ENCODE results near the gene ANKDD1A. TPM values are rescaled to one million over a fixed set of nuclear protein-coding genes. Genes with fewer than 3 reads are reported as not detected.

Gene ANKDD1A
- total RNA-seq, 1 donor from 2014 or later = 2.6 TPM

DNA sequence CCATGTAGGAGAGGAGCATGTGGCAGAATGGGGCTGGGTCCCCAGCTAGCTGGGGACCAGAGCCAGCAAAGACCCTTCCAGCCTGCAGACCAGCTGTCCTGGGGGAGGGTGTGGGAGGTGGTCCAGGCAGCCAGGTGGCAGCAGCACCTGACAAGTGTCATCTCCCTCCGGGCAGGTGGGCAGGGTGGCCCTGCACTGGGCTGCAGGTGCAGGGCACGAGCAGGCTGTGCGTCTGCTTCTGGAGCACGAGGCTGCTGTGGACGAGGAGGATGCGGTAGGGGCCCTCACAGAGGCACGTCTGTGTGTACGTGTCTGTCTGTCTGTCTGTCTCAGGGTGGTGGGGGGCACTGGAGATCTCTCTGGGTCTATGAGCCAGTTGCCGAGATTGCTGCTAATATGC, 5.5 kb downstream of the ANKDD1A start:
- intact Hi-C loops (cut with micrococcal nuclease) = no loop called here

DNA sequence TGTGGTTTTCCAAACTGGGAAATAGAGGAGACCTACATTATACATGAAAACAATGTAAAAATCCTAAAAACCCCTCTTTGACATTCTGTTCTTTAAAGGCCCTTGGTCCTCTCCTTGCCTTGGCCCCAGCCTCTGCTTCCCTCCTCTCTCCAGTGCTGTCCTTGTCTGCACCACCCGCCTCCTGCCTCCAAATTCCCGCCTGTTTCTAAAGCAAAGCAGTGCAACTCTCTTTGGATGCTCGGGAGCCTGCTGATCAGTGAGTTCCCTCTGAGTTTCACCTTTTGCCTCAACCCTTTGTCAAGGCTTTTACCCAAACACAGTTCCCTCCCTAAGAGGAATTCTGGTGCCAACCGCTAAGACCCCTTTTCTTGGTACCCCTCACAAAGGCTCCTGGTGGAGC, 8.0 kb downstream of the ANKDD1A start:
- intact Hi-C loops (cut with micrococcal nuclease) = no loop called here

DNA sequence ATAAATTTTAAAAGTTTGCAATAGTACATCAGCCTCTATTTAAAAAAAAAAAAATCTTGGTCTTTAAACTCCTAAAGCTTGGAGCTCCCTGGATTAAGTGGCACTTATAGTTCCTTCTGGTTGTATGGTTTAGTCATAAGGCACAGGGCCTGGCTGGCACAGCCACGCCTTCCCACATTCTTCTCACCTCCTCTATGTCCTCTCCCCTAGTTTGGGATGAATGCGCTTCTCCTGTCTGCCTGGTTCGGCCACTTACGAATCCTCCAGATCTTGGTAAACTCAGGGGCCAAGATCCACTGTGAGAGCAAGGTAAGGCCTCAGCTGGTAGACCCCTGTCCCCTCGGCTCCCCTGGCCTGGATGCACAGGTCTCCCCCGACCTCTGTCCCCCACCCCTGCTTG, 10.0 kb downstream of the ANKDD1A start:
- intact Hi-C loops (cut with micrococcal nuclease) = no loop called here

DNA sequence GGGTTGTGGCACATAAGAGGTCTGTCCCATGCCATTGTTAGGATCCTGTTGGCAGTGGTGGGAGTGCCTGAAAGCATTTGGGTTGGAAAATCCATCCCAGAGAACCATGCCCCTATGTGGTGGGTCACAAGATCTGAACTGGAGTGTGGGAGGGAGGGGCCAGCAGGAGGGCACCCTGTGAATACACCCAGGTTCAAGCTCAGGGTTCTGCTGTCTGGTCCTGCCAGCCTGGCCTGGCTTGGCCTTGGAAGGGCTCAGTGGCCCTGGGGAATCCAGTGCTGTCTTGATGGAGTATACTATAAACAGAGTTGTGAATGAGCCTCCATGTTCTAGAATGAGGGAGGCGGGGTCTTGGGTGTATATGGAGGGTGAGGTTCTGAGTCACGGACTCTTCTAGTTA, 11.8 kb downstream of the ANKDD1A start:
- intact Hi-C loops (cut with micrococcal nuclease) = no loop called here

DNA sequence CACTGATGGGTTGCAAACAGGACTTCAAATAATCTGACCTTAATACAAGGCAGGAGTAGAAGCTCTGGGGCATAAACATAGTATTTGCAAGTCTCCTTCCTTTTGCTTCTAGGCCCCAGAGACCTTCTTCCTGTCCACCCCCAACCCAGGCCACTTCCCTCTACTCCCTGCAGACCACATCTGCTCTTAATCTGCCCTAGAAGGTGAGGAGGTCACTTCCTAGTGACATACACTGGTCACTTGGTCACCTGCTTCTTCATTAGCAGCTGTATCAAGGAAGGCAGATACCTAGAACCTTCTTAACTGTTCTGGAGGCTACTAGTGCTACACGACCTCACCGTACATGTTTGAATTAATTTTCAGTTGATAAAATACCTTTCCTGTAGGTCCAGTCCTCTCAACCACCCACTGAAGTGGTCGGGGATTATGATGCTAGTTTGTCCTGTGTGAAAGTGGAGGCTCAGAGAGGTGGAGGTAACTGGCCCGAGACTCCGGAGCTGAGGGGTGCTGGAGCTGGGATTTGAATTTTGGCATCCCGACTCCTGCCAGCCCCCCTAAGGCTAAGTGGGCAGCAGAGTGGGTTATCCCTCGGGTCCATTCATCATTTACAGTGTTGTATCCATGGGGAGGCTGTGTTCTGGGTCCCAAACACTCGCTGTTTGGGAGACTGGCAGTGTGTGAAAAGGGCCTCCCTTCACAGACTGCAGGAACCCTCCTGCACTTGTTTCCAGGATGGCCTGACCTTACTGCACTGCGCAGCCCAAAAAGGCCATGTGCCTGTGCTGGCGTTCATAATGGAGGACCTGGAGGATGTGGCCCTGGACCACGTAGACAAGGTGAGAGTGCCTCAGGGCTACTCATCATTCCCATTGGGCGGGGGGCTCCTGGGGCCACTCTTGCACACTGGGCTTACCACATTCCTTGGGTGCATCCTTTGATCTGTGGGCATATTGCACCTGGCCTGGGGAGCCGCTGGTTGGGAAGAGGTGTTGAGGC, 13.9 kb downstream of the ANKDD1A start:
- intact Hi-C loops (cut with micrococcal nuclease) = no loop called here

DNA sequence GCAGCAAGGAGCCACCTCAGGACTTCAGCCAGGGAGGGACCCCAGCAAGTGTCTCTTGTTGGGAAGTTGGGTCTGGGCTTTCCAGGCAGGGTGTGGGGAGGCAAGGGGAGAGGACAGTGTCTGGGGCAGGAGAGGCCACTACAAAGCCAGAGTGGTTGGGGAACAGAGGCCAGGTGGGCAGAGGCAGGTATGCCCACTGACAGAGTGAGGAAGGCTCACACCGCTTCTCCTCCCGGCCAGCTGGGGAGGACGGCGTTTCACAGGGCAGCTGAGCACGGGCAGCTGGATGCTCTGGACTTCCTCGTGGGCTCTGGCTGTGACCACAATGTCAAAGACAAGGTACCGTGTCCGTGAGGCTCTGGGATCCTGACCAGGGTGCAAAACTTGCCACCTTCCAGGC, 15.0 kb downstream of the ANKDD1A start:
- intact Hi-C loops (cut with micrococcal nuclease) = no loop called here

DNA sequence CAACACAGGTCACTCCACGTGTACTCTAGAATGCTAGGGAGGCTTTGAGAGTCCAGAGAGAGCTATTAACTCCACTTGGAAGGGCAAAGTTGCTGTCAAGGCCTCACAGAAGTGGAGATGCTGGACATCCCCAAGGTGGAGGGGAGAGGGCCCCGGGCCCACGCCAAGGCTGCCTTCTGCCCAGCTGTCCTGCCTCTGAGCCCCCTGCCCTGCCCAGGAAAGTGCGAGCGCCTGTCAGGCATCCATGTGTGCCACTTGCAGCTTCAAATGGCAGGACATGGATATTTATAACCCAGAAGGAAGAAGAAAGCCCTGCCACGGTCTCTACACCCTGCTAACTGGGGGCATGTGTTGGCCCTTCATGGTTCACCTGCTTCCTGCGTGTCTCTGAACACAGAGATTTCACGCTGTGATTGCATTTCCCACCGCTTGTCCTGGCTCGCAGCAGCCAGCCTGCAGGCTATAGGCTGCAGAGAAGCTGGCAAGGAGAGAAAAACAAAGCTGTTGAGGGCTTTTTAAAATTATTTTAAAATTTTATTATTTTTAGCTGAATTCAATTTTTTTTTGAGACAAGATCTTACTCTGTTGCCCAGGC, 17.0 kb downstream of the ANKDD1A start:
- intact Hi-C loops (cut with micrococcal nuclease) = no loop called here

DNA sequence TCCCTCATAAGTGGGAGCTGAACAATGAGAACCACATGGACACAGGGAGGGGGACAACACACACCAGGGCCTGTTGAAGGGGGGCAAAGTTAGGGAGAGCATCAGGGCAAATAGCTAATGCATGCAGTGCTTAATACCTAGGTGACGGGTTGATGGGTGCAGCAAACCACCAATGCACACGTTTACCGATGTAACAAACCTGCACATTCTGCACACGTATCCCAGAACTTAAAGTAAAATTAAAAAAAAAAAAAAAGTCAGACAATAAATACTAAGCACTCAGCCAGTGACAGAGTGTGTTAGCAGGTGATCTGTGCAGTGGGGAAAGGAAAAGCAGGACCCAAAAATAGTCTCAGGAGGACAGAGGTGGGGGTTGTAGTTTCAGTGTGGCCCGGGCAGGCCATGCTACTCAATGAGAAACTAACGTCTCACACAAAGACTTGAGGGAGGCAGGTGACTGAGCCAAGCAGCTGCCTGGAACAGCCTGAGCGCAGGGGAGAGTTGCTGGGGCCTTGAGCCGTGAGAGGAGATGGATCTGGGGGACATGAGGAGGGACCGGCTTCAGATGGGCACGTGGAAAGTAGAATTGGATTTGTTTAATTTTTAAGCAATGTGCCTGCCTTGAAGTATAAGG, 18.4 kb downstream of the ANKDD1A start:
- intact Hi-C loops (cut with micrococcal nuclease) = no loop called here

DNA sequence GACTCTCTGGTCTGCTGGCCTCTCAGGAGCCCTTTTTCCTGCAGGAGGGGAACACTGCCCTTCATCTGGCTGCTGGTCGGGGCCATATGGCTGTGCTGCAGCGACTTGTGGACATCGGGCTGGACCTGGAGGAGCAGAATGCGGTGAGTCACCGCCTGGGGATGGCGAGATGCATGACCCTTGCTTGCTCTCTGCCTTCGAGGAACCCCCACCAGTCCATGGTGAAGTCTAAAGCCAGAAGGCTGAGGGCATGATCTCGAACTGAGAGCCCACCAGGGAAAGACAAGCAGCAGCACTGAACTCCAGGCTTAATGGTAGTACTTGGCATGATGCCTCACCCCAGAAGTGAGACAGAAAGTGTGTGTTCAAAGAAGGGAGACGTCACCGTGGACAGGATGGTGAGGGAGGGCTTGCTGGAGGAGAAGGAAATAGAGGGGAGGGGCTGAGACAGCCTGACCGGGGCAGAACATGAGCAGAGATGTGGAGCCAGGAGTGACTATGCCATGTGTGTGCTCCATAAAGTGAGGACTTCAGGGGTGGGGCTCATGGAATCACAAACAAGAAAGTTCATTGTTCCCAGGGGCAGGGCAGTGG, 19.2 kb downstream of the ANKDD1A start:
- intact Hi-C loops (cut with micrococcal nuclease) = no loop called here

DNA sequence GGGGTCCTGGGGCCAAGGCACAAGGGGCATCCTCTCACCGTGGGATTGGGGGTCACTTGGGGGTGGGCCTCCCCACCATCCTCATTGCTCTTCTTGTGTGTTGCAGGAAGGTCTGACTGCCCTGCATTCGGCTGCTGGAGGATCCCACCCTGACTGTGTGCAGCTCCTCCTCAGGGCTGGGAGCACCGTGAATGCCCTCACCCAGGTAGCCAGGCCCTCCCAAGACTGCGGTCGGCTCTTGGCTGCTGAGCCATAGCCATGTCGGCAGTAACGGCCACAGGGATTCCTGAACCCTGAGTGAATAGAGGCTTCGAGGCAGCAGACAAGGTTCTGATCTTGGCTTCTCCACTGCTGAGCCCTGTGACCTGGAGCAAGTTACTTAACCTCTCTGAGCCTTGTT, 19.7 kb downstream of the ANKDD1A start:
- intact Hi-C loops (cut with micrococcal nuclease) = no loop called here

DNA sequence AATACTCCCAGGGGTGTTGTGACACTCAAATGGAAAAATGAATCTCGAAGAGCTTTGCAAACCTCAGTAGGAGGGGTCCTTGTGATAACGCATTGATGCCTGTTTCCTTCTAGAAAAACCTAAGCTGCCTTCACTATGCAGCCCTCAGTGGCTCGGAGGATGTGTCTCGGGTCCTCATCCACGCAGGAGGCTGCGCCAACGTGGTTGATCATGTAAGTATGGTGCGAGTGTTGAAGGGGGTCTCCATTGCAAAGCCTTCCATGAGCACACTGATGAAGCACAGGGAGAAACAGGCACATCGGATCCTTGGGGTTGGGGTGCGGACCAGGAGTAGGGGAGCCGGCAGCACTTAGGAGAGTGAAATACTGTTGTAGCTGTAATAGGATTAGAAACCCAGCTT, 22.3 kb downstream of the ANKDD1A start:
- intact Hi-C loops (cut with micrococcal nuclease) = no loop called here

DNA sequence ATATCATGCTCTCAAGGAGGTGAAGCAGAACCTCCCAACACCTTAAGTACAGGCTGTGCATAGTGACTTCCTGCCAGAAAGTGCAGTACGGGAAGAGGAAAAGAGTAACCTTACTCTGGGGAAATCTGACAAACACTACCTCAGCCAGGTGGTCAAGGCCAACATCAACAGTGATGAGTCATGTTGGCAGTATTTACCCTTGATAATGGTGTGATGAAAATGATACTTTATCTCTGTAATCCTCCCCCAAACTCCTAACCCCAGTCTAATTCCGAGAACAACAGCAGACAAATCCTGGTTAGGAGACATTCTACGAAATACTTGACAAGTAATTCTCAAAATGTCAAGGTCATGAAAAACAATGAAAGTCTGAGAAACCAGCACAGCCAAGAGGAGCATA, 26.5 kb downstream of the ANKDD1A start:
- intact Hi-C loops (cut with micrococcal nuclease) = no loop called here

DNA sequence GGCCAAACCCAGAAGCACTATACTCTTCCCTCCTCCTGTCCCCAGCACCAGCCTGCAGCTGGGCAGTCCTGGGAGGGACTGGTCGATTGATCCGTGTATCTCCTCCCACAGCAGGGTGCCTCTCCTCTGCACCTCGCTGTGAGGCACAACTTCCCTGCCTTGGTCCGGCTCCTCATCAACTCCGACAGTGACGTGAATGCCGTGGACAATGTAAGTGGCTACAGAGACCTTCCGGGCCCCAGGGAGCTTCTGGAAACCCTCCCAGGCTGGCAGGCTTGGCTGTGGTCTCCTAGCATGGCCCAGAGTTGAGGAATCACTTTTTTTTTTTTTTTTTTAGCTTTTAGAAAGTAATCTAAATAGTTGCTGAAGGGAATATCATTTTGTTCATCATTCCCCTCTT, 30.7 kb downstream of the ANKDD1A start:
- intact Hi-C loops (cut with micrococcal nuclease) = no loop called here

DNA sequence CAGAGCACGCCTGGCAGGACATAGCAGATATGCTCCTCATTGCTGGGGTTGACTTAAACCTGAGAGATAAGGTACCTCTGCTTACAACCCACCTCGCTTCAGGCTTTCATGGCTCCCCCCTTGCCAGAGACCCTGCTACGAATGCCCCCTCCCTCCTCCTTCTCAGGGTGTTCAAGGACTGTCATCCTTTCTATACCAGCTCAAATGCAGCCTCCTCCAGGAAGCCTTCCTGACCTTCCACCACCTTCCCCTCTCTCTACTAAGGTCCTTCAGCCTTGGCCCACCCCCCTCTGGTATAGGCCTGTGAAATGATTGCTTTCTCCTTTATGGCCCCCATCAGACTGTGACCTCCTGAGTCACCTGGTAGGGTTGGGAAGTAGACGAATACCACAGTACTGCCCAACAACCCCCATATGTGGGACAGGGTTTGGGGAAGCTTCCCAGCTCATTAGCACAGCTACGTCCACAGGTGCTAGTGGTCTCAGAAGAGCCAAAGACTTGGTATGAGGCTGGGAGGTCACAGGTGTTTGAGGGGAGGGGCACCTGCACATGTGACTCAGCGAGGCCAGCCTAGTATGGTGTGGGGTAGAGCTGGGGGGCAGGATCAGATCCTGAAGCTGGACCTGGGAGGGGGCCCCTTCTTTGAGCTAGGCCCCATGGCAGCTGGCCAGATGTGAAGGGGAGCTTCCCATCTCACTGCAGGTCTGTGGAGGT, 32.0 kb downstream of the ANKDD1A start:
- intact Hi-C loops (cut with micrococcal nuclease) = no loop called here

DNA sequence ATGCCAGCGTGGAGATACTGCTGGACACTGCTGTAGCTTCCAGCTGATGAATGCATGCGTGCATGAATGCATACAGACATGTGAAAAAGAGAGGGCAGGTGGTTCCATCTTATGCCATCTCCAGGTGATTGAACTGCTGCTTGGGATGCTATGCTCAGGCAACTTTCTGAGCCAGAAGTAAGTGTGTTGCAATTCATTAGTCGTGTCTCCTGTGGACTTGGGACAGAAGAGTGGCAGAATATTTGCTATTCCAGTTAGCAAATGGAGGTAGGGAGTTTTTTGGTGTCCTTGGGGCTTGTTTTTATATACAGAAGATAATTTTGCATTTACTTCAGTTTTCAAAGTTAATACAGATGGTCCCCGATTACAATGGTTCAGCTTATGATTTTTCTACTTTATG, 33.3 kb downstream of the ANKDD1A start:
- intact Hi-C loops (cut with micrococcal nuclease) = no loop called here

DNA sequence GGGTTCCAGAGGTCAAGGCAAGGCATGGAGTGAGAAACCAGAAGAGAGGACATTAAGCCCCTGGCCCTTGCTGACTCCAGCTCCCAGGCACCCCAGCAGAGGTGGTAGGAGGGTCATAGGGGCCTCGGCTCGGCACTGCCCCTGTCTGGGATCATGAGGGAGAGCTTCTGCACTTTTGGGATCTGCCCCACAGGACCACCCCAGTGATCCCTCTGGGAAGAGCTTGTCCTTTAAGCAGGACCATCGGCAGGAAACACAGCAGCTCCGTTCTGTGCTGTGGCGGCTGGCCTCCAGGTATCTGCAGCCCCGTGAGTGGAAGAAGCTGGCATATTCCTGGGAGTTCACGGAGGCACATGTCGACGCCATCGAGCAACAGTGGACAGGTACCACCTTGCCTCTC, 35.5 kb downstream of the ANKDD1A start:
- intact Hi-C loops (cut with micrococcal nuclease) = no loop called here

DNA sequence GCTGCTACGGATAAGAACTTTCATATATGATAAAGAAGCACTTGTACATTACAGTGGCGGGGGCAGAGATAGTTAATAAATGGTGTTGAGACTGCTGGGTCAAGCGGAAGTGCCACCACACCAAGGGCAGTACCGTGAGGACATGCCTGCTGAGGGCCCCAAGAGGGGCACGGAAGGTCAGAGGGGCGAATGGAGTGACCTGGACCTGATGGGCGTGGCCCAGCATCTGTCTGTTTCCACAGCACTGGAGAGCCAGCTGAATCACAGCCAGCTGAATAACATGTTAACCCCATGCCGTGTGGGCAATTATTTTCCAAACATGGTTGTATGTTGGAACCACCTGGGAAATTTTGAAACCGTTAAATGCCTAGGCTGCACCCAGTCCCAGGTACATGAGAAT, 37.2 kb downstream of the ANKDD1A start:
- intact Hi-C loops (cut with micrococcal nuclease) = no loop called here

DNA sequence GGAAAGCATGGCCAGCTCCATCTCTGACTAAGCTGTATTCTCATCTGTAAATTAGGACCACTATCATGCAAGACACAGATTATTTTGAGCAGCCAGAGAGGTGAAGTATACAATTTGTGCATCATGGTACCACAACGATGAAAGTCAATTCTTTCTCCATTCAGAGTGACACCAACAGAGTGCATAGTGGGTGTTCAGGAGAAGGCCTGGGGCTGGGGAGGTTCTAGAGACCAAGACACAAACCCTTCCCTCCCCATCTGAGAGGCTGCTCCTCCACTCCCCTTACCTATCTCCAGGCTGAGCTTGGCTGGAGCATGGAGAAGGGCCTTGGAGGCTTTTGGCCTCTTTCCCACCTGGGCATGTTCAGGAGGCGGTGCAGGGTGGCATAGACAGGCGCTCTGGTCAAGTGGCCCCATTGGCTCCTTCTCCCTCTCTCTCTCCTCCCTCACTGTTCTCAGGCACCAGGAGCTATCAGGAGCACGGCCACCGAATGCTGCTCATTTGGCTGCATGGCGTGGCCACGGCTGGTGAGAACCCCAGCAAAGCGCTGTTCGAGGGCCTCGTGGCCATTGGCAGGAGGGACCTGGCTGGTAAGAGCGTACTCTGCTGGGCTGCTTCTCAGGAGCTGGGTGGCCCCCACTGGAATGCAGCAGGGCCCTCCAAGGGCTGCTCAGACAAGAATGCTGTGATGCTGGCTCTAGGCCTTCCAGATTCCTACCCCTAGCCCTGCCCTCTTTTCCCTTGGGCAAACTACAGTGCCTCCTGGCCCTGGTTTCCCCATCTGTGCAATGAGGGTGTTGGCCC, 37.9 kb downstream of the ANKDD1A start:
- intact Hi-C loops (cut with micrococcal nuclease) = no loop called here

DNA sequence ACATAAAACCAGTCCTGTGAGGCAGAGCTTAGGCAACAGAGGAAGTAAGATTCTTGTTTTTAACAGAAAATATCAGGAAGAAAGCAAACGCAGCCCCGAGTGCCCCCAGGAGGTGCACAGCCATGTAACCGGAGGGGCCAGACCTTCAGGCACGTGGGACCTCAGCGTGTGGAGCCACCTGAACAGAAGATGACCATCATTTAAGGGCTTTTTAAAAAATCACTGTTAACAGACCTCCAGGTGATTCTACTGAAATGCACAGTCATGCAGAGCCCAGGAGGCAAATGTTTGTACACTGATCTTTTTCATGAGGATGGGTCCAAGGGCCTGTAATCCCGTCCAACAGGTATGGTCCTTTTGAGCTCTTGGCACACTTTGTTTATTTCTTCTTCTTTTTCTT, 39.2 kb downstream of the ANKDD1A start:
- intact Hi-C loops (cut with micrococcal nuclease) = no loop called here

DNA sequence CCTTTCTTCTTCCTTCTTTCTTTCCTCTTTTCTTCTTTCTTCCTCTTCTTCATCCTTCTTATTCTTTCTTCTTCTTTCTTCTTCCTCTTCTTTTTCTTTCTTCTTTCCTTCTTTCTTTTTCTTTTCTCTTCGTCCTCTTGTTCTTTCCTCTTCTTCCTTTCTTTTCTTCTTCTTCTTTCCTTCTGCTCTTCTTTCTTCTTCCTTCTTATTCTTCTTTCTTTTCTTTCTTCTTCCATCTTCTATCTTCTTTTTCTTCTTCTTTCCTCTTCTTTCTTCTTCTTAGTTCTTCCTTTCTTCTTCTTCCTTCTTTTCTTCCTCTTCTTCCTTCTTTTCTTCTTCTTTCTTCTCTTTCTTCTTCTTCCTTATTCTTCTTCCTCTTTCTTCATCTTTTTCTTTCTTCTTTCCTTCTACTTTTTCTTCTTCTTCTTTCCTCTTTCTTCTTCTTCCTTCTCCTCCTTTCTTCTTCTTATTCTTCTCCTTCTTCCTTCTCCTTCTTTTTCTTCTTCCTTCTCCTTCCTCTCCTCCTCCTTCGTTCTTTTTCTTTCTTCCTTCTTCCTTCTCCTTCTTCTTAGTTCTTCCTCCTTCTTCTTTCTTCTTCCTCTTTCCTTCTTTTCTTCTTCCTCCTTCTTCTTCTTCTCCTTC, 40.2 kb downstream of the ANKDD1A start:
- intact Hi-C loops (cut with micrococcal nuclease) = no loop called here

Measured in T-helper 1 cell treated with Interleukin-12 subunit alpha and Interleukin-12 subunit beta and Interleukin-4 antibody, amounts not matched to agents 30 ng/mL and 1 ng/mL, for 36 hours (primary cell).